ENCODE measurements around the gene ARMC7.

- TF ChIP-seq SIN3A (IDR thresholded peaks at IDR 0.05; ENCODE audit: borderline replicate concordance, insufficient read depth, low read length) (no peak), POLR2AphosphoS5 (IDR thresholded peaks at IDR 0.05; ENCODE audit: low read depth, low read length) (no peak), REST (IDR thresholded peaks at IDR 0.05; ENCODE audit: insufficient read depth in 1 of 2, low read depth in 2 of 2, low read length in 2 of 2) (no peak)
Measured at GRCh38 chr17:75111777-75112335, 2.1 kb downstream of the ARMC7 start.
